SU-DHL-6 (cell line): ENCODE data around the gene CCDC102A.
"Not testable (repeated sequence)": the region's sequence is repeated elsewhere in the genome, so short reads cannot be mapped to it uniquely, and the experiment has no call there.

Experiments
- H2AFZ ChIP-seq: fragments of 200-600 bp; sonication (generic); 2 replicates; pipeline ENCODE4 v1.6.1; 2014; ENCODE audit warnings: low read depth, mild to moderate bottlenecking, moderate library complexity, mixed read lengths, antibody characterized with exemption, low read length; ENCODE audit not compliant: severe bottlenecking
- H3F3A ChIP-seq: fragments of 200-600 bp; shearing (Covaris generic); 2 replicates; pipeline ENCODE4 v1.6.0; 2016; ENCODE audit warnings: antibody characterized with exemption, mild to moderate bottlenecking; ENCODE audit not compliant: insufficient read depth
- H3K27ac ChIP-seq: fragments of 200-600 bp; sonication (generic); 2 replicates; pipeline ENCODE4 v1.5.1; 2016; ENCODE audit warnings: low read depth, mild to moderate bottlenecking, low read length, moderate library complexity, mixed read lengths
- H3K27me3 ChIP-seq: fragments of 200-600 bp; sonication (generic), shearing (Covaris generic); 2 replicates; pipeline ENCODE4 v1.6.0; 2014; ENCODE audit warnings: mild to moderate bottlenecking, low read length
- H3K36me3 ChIP-seq: fragments of 200-600 bp; sonication (generic); 2 replicates; pipeline ENCODE4 v1.6.1; 2014; ENCODE audit warnings: mild to moderate bottlenecking, low read length, mixed read lengths
- H3K4me2 ChIP-seq: fragments of 300-600, 200-600 bp; shearing (Covaris generic), sonication (generic); 2 replicates; pipeline ENCODE4 v1.6.0; 2014; ENCODE audit warnings: low read length, low read depth, mild to moderate bottlenecking; ENCODE audit not compliant: poor library complexity, severe bottlenecking
- H3K4me3 ChIP-seq: fragments of 200-600 bp; sonication (generic); 2 replicates; pipeline ENCODE4 v1.5.1; 2014; ENCODE audit warnings: antibody characterized with exemption, low read length, mild to moderate bottlenecking, mixed read lengths; ENCODE audit not compliant: insufficient read depth, poor library complexity, severe bottlenecking
- H3K79me2 ChIP-seq: fragments of 200-600 bp; sonication (generic); 2 replicates; pipeline ENCODE4 v1.6.1; 2014; ENCODE audit warnings: mild to moderate bottlenecking, low read length, moderate library complexity; ENCODE audit not compliant: insufficient read depth
- H3K9ac ChIP-seq: fragments of 200-600 bp; sonication (generic); 2 replicates; pipeline ENCODE4 v1.7.0; 2014; ENCODE audit warnings: mild to moderate bottlenecking, low read length
- H3K9me2 ChIP-seq: fragments of 200-600 bp; sonication (generic); replicated peaks from 2 replicates; pipeline ENCODE4 v1.6.1; 2014; ENCODE audit warnings: low read length; ENCODE audit not compliant: insufficient read depth
- H3K9me3 ChIP-seq: fragments of 200-600 bp; sonication (generic); 2 replicates; pipeline ENCODE4 v1.6.1; 2014; ENCODE audit warnings: low read length, mixed read lengths; ENCODE audit not compliant: insufficient read depth
- H4K20me1 ChIP-seq: fragments of 200-600 bp; sonication (generic); 2 replicates; pipeline ENCODE4 v1.6.1; 2014; ENCODE audit warnings: low read depth, mild to moderate bottlenecking, antibody characterized with exemption, low read length, moderate library complexity, mixed read lengths
- EZH2phosphoT487 ChIP-seq: fragments of 200-600 bp; sonication (generic), shearing (Covaris generic); conservative IDR thresholded peaks from 2 replicates; pipeline ENCODE4 v1.6.1; 2018; ENCODE audit warnings: mild to moderate bottlenecking, antibody characterized with exemption, low read length, moderate library complexity, mixed read lengths
- TF ChIP-seq, protein P1 (sequence below): fragments of 200-600 bp; sonication (generic); IDR thresholded peaks from one replicate; pipeline ENCODE4 v1.5.1; 2017; ENCODE audit warnings: antibody characterized with exemption, mild to moderate bottlenecking, low read length, moderate library complexity; ENCODE audit not compliant: insufficient read depth, poor library complexity, severe bottlenecking

The CCDC102A gene

GRCh38 chr16:57570301-57571070 is 34.1 kb upstream of the CCDC102A start:
- no peak overlapping the region for H3K27ac ChIP-seq
- H3K79me2 ChIP-seq = no peaks in the 10 kb centered on the region
- no peaks in the 10 kb centered on the region for H3K36me3 ChIP-seq
- no peaks in the 10 kb centered on the region for H3K9me2 ChIP-seq
- H3K9ac ChIP-seq = no peak overlapping the region
- H3K27me3 ChIP-seq = no peaks in the 10 kb centered on the region
- no peak overlapping the region for H2AFZ ChIP-seq
- TF ChIP-seq EZH2phosphoT487 = no peak
- TF ChIP-seq, protein P1, sequence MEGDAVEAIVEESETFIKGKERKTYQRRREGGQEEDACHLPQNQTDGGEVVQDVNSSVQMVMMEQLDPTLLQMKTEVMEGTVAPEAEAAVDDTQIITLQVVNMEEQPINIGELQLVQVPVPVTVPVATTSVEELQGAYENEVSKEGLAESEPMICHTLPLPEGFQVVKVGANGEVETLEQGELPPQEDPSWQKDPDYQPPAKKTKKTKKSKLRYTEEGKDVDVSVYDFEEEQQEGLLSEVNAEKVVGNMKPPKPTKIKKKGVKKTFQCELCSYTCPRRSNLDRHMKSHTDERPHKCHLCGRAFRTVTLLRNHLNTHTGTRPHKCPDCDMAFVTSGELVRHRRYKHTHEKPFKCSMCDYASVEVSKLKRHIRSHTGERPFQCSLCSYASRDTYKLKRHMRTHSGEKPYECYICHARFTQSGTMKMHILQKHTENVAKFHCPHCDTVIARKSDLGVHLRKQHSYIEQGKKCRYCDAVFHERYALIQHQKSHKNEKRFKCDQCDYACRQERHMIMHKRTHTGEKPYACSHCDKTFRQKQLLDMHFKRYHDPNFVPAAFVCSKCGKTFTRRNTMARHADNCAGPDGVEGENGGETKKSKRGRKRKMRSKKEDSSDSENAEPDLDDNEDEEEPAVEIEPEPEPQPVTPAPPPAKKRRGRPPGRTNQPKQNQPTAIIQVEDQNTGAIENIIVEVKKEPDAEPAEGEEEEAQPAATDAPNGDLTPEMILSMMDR = no peak
- no peaks in the 10 kb centered on the region for H4K20me1 ChIP-seq
- H3F3A ChIP-seq = no peaks in the 10 kb centered on the region
- H3K4me2 ChIP-seq = no peak overlapping the region
- 0 out of 2 replicates have a peak, but pooled peaks cover 3% of the 10 kb centered on the region for H3K9me3 ChIP-seq
- no peak overlapping the region for H3K4me3 ChIP-seq

DNA sequence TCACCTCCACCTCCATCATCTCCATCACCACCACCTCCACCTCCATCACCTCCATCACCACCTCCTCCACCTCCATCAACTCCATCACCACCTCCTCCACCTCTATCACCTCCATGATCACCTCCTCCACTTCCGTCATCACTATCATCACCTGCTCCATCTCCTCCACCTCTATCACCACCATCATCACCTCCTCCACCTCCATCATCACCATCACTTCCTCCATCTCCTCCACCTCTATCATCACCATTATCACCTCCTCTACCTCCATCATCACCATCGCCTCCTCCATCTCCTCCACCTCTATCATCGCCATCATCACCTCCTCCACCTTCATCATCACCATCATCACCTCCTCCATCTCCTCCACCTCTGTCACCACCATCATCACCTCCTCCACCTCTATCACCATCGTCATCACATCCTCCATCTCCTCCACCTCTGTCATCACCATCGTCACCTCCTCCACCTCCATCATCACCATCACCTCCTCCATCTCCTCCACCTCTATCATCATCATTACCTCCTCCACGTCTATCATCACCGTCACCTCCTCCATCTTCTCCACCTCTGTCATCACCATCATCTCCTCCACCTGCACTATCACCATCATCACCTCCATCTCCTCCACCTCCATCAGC is 33.1 kb upstream of the CCDC102A start:
- no peaks in the 10 kb centered on the region for H4K20me1 ChIP-seq
- H3K79me2 ChIP-seq = no peaks in the 10 kb centered on the region
- H3K9me2 ChIP-seq = no peaks in the 10 kb centered on the region
- no peak overlapping the region for H2AFZ ChIP-seq
- H3K27ac ChIP-seq = no peak overlapping the region
- H3K9me3 ChIP-seq = 0 out of 2 replicates have a peak, but pooled peaks cover 3% of the 10 kb centered on the region
- no peaks in the 10 kb centered on the region for H3F3A ChIP-seq
- H3K9ac ChIP-seq = no peak overlapping the region
- H3K4me3 ChIP-seq = no peak overlapping the region
- H3K4me2 ChIP-seq = no peak overlapping the region
- TF ChIP-seq EZH2phosphoT487 = no peak
- TF ChIP-seq, protein P1 = no peak
- no peaks in the 10 kb centered on the region for H3K27me3 ChIP-seq
- no peaks in the 10 kb centered on the region for H3K36me3 ChIP-seq

GRCh38 chr16:57568772-57569171 is 32.4 kb upstream of the CCDC102A start:
- not testable (repeated sequence) for H3K9ac ChIP-seq, H3K27ac ChIP-seq, H2AFZ ChIP-seq, H3K36me3 ChIP-seq, H3F3A ChIP-seq, H3K9me3 ChIP-seq, H3K27me3 ChIP-seq, H3K9me2 ChIP-seq, H3K79me2 ChIP-seq, H4K20me1 ChIP-seq, H3K4me3 ChIP-seq, H3K4me2 ChIP-seq

- TF ChIP-seq EZH2phosphoT487 = no peak
- TF ChIP-seq, protein P1 = no peak
- H3K27me3 ChIP-seq = no peaks in the 10 kb centered on the region
- H4K20me1 ChIP-seq = no peaks in the 10 kb centered on the region
- H3K4me3 ChIP-seq = no peak overlapping the region
- H3K36me3 ChIP-seq = no peaks in the 10 kb centered on the region
- H3K79me2 ChIP-seq = no peaks in the 10 kb centered on the region
- no peak overlapping the region for H3K9ac ChIP-seq
- H2AFZ ChIP-seq = no peak overlapping the region
- H3F3A ChIP-seq = no peaks in the 10 kb centered on the region
- 0 out of 2 replicates have a peak, but pooled peaks cover 3% of the 10 kb centered on the region for H3K9me3 ChIP-seq
- H3K27ac ChIP-seq = no peak overlapping the region
- no peaks in the 10 kb centered on the region for H3K9me2 ChIP-seq
- H3K4me2 ChIP-seq = no peak overlapping the region
These were observed 31.9 kb upstream of the CCDC102A start for GRCh38 chr16:57568173-57568678.
